CD4-positive, alpha-beta T cell (primary cell): Measurements from ENCODE around the gene CASKIN1. TPM values are rescaled to one million over a fixed set of nuclear protein-coding genes. Genes with fewer than 3 reads are reported as not detected.
A peak's percentile ranks its signal among the peaks of the same experiment; 100 is the strongest.
"Not testable (repeated sequence)": the region's sequence is repeated elsewhere in the genome, so short reads cannot be mapped to it uniquely, and the experiment has no call there.

Experiments
- ATAC-seq: fragments of 200-7000 bp; cut with Tn5 transposase; one replicate; pipeline ENCODE4 v1.10.0; 2022; ENCODE audit warnings: mild to moderate bottlenecking; ENCODE audit not compliant: poor library complexity
- CTCF ChIA-PET: fragments of 350-600 bp; sonication (Branson Sonifier 250); formaldehyde crosslinking; loops from one replicate; lab custom pipeline; 2021; ENCODE audit warnings: antibody characterized with exemption, inconsistent platforms; lab: Charles Lee
- POLR2A ChIA-PET: fragments of 350-600 bp; sonication (Branson Sonifier 250); formaldehyde crosslinking; loops from one replicate; lab custom pipeline; 2021; ENCODE audit warnings: antibody characterized with exemption, inconsistent platforms; lab: Charles Lee
- DNase-seq, 14 experiments: peaks; one replicate each; pipeline ENCODE4 v3.0.0-alpha.2; 2013 to 2020; ENCODE audit warnings: mixed read lengths in 2 of 14
- H3K27ac ChIP-seq, 2 donors: one replicate each; pipeline versions ENCODE4 v1.5.1 to v1.7.0; 2013; ENCODE audit warnings: low read length in 2 of 2, low read depth in 1 of 2, mild to moderate bottlenecking in 1 of 2
- H3K27me3 ChIP-seq, 2 experiments: 1 replicate in 1 of 2; 2 replicates in 1 of 2; pipeline versions ENCODE4 v1.6.1 to v1.7.0; 2013; ENCODE audit warnings: low read length in 2 of 2, control low read depth in 1 of 2, mild to moderate bottlenecking in 1 of 2, moderate library complexity in 1 of 2; ENCODE audit not compliant: insufficient read depth in 2 of 2, control insufficient read depth in 1 of 2
- H3K36me3 ChIP-seq: one replicate; pipeline ENCODE4 v1.6.1; 2013; ENCODE audit warnings: low read length, control low read depth; ENCODE audit not compliant: insufficient read depth
- H3K4me1 ChIP-seq: one replicate; pipeline ENCODE4 v1.6.1; 2013; ENCODE audit warnings: low read length, control low read depth; ENCODE audit not compliant: insufficient read depth
- H3K4me3 ChIP-seq: one replicate; pipeline ENCODE4 v1.5.1; 2013; ENCODE audit warnings: mild to moderate bottlenecking, low read length, moderate library complexity
- H3K9me3 ChIP-seq, 2 experiments: 1 replicate in 1 of 2; 2 replicates in 1 of 2; pipeline versions ENCODE4 v1.6.1 to v1.7.0; 2013; ENCODE audit warnings: low read length in 2 of 2, mild to moderate bottlenecking in 2 of 2, control low read depth in 1 of 2, moderate library complexity in 1 of 2; ENCODE audit not compliant: control insufficient read depth in 1 of 2, insufficient read depth in 1 of 2
- H3K27ac Mint-ChIP-seq: one replicate; pipeline ENCODE4 v1.8.0; 2020; ENCODE audit warnings: mixed read lengths
- H3K27me3 Mint-ChIP-seq: one replicate; pipeline ENCODE4 v1.8.0; 2021; ENCODE audit warnings: mixed read lengths
- H3K36me3 Mint-ChIP-seq: one replicate; pipeline ENCODE4 v1.8.0; 2021; ENCODE audit warnings: low read depth, mixed read lengths
- H3K4me1 Mint-ChIP-seq: one replicate; pipeline ENCODE4 v1.8.0; 2021; ENCODE audit warnings: low read depth, mixed read lengths
- H3K4me3 Mint-ChIP-seq: one replicate; pipeline ENCODE4 v1.8.0; 2020; ENCODE audit warnings: mild to moderate bottlenecking, mixed read lengths
- H3K9me3 Mint-ChIP-seq: one replicate; pipeline ENCODE4 v1.8.0; 2020; ENCODE audit warnings: mixed read lengths
- CTCF ChIP-seq: fragments of 200-600 bp; IDR thresholded peaks from one replicate; pipeline ENCODE4 v1.8.0; 2022; ENCODE audit warnings: antibody characterized with exemption, mild to moderate bottlenecking
- intact Hi-C, 2 experiments: fragments of 100-400 bp; cut with DNase I in 1 of 2; cut with micrococcal nuclease in 1 of 2; formaldehyde crosslinking; loops; one replicate each; pipeline versions ENCODE4 v1.15.1 to v1.9.0; 2023 to 2025; cut with DNase I, micrococcal nuclease
- total RNA-seq, 174 experiments: library from RNA in 2 of 174; stranded (reverse) in 2 of 174; gene quantifications; one replicate each; pipeline ENCODE4 v1.2.3 and lab custom pipeline; 2021 to 2026

The CASKIN1 gene
- total RNA-seq, 2 experiments from 2014 or later: 0.06 TPM; not detected in 1

- H3K9me3 ChIP-seq: no peaks in the 10 kb centered on the region
- no peak for ATAC-seq
- H3K27me3 Mint-ChIP-seq: no peaks in the 10 kb centered on the region
- POLR2A ChIA-PET: no interaction called here
- peak in 1 of 14 experiments; percentile 50 for DNase-seq
- no peaks in the 10 kb centered on the region for H3K27me3 ChIP-seq
- intact Hi-C loops: loop anchor here in 1 of 2 experiments (10.0 kb wide), 1 partner anchor 368 kb away; the partner anchor contains the start of genes EME2, MRPS34 and NME3
- no peaks in the 10 kb centered on the region for H3K9me3 Mint-ChIP-seq
- H3K27ac Mint-ChIP-seq: no peak overlapping the region
- H3K4me3 ChIP-seq: no peak overlapping the region
- CTCF ChIA-PET: interaction anchor here (0.9 kb wide), 1 partner anchor 139 kb away, joined by 4 read pairs; no protein-coding TSS in a partner anchor
- no peaks in the 10 kb centered on the region for H3K36me3 ChIP-seq
- no peak overlapping the region for H3K4me3 Mint-ChIP-seq
- H3K4me1 Mint-ChIP-seq: no peaks in the 10 kb centered on the region
- H3K36me3 Mint-ChIP-seq: no peaks in the 10 kb centered on the region
- no peak for TF ChIP-seq CTCF
- peaks cover 16% of the 10 kb centered on the region for H3K4me1 ChIP-seq
- H3K27ac ChIP-seq: no peak overlapping the region
Measured at GRCh38 chr16:2142942-2143877, 53.2 kb downstream of the CASKIN1 start.

GRCh38 chr16:2135770-2136490 lies 60.5 kb downstream of the CASKIN1 start, which contains the start of gene PKD1:
Gene PKD1, minus strand, starts transcription at chr16:2135898. Its CDS starts 209 bp downstream, at chr16:2135689.
- POLR2A ChIA-PET: interaction anchor here (0.6 to 1.5 kb wide), 7 partner anchors 18 to 164 kb away, joined by 3 to 19 read pairs (median 4); partner anchors contain the start of genes GFER, NTHL1, PGP and TBL3
- peak; percentile 73 for ATAC-seq
- H3K27ac ChIP-seq: peak within 1 kb of the TSS in 1 of 2 donors; percentile 52
- peak within 1 kb of the TSS; percentile 94 for H3K27ac Mint-ChIP-seq
- H3K9me3 Mint-ChIP-seq, H3K36me3 Mint-ChIP-seq, H3K9me3 ChIP-seq, H3K27me3 Mint-ChIP-seq, H3K27me3 ChIP-seq, intact Hi-C loops, H3K4me1 Mint-ChIP-seq, H3K36me3 ChIP-seq: not testable (repeated sequence)
- H3K4me3 Mint-ChIP-seq: peak within 1 kb of the TSS; percentile 94
- peak; percentile 87 to 100 (median 98) for DNase-seq
- peak within 1 kb of the TSS; percentile 46 for H3K4me3 ChIP-seq
- CTCF ChIA-PET: interaction anchor here (1.2 kb wide), 1 partner anchor 132 kb away, joined by 3 read pairs; no protein-coding TSS in a partner anchor
- peaks cover 19% of the 10 kb centered on the region for H3K4me1 ChIP-seq

DNA sequence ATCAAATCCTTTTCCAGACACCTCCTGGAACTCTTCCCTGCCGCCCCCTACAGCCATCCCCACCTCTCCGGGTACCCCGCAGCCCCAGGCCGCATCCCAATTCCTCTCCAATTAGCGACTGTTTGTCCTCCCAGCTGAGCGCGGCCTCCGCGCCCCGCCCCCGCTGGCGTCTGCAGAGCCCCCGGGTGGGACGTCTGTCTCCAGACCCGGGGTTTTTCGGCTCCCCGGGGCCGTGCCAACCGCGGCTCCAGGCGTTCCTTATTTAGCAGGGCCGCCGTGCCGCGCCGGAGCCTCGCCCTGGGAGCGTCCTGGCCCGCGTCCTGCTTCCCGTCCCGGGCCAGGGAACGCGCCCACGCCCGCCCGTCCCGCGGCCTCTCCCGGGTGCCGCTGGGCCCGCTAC lies 61.3 kb downstream of the CASKIN1 start:
- H3K9me3 Mint-ChIP-seq, intact Hi-C loops, CTCF ChIA-PET, POLR2A ChIA-PET, H3K27ac Mint-ChIP-seq, H3K9me3 ChIP-seq, H3K36me3 Mint-ChIP-seq, H3K4me1 Mint-ChIP-seq, H3K36me3 ChIP-seq, ATAC-seq, H3K27me3 Mint-ChIP-seq, H3K27me3 ChIP-seq, H3K27ac ChIP-seq: not testable (repeated sequence)
- DNase-seq: peak in 1 of 14 experiments; percentile 29
- H3K4me1 ChIP-seq: peaks cover 11% of the 10 kb centered on the region
- peak overlapping the region; percentile 38 for H3K4me3 ChIP-seq
- H3K4me3 Mint-ChIP-seq: peak overlapping the region; percentile 77

GRCh38 chr16:2133797-2134196 lies 62.6 kb downstream of the CASKIN1 start:
- H3K4me3 Mint-ChIP-seq, H3K9me3 Mint-ChIP-seq, ATAC-seq, POLR2A ChIA-PET, H3K27me3 Mint-ChIP-seq, H3K36me3 ChIP-seq, H3K36me3 Mint-ChIP-seq, H3K27me3 ChIP-seq, H3K27ac ChIP-seq, intact Hi-C loops, DNase-seq, H3K4me1 Mint-ChIP-seq, CTCF ChIA-PET, H3K27ac Mint-ChIP-seq, H3K9me3 ChIP-seq, H3K4me3 ChIP-seq: not testable (repeated sequence)
- peaks cover 16% of the 10 kb centered on the region for H3K4me1 ChIP-seq

DNA sequence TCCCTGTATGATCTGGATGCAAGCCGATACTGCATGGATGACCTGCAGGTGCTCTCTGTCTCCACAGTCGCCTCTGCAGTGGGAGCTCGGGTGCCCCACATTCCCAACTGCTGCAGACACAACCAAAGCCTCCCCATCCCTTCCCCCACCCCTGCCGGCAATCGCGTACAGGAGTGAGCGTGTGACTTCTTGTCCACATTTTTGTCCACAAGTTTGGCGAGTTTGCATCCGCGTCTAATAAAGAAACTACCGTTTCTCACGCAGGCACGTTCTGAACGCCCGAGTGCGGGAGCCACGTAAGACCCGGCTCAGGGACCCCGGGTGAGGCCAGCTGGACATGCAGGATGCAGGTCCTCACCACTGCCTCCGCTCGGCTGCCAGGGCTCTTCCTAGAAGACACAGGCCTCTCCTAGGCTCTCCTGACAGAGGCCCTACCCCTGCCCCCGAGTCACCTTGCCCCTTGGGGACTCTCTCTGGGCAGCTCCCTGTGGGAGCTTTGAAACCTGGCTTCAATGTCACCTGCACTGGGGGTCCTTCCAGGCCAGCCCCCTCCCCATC lies 66.4 kb downstream of the CASKIN1 start:
- H3K4me3 Mint-ChIP-seq, H3K9me3 Mint-ChIP-seq, H3K36me3 ChIP-seq, H3K27me3 Mint-ChIP-seq, H3K4me3 ChIP-seq, POLR2A ChIA-PET, intact Hi-C loops, H3K9me3 ChIP-seq, CTCF ChIA-PET, H3K27ac Mint-ChIP-seq, H3K27me3 ChIP-seq, DNase-seq, ATAC-seq, H3K27ac ChIP-seq, H3K36me3 Mint-ChIP-seq: not testable (repeated sequence)
- H3K4me1 ChIP-seq: peaks cover 13% of the 10 kb centered on the region
- H3K4me1 Mint-ChIP-seq: peaks cover 12% of the 10 kb centered on the region
